NCI-H510A (cell line): ENCODE measurements around the gene SIAH3.

Experiments
- DNase-seq: peaks from one replicate; lab custom pipeline; 2025; lab: John Stamatoyannopoulos, UW

Gene SIAH3

GRCh38 chr13:45823583-45823982, 28.0 kb downstream of the SIAH3 start:
- no peak for DNase-seq

GRCh38 chr13:45821811-45822210, 29.7 kb downstream of the SIAH3 start:
- no peak for DNase-seq

- DNase-seq = no peak
These were observed 31.3 kb downstream of the SIAH3 start for GRCh38 chr13:45820106-45820838.

- no peak for DNase-seq
These were observed 33.7 kb downstream of the SIAH3 start for GRCh38 chr13:45817833-45818232.

GRCh38 chr13:45816427-45816826, 35.1 kb downstream of the SIAH3 start:
- no peak for DNase-seq

GRCh38 chr13:45812695-45813372, 38.7 kb downstream of the SIAH3 start:
- DNase-seq = no peak

GRCh38 chr13:45811891-45812694, 39.5 kb downstream of the SIAH3 start:
- DNase-seq = no peak

- no peak for DNase-seq
These were observed 41.7 kb downstream of the SIAH3 start for GRCh38 chr13:45809801-45810394.

GRCh38 chr13:45808925-45809324, 42.6 kb downstream of the SIAH3 start:
- no peak for DNase-seq

- no peak for DNase-seq
These were observed 43.9 kb downstream of the SIAH3 start for GRCh38 chr13:45807520-45808099.

- DNase-seq = no peak
These were observed 51.1 kb downstream of the SIAH3 start for GRCh38 chr13:45800485-45800884.

GRCh38 chr13:45799451-45799850, 52.1 kb downstream of the SIAH3 start:
- DNase-seq = no peak

GRCh38 chr13:45798851-45799250, 52.7 kb downstream of the SIAH3 start:
- DNase-seq = no peak

GRCh38 chr13:45796426-45797235, 54.9 kb downstream of the SIAH3 start:
- no peak for DNase-seq

- no peak for DNase-seq
These were observed 58.7 kb downstream of the SIAH3 start for GRCh38 chr13:45792827-45793303.

- DNase-seq = no peak
These were observed 63.5 kb downstream of the SIAH3 start for GRCh38 chr13:45788011-45788410.

GRCh38 chr13:45787346-45787745, 64.2 kb downstream of the SIAH3 start:
- DNase-seq = no peak

GRCh38 chr13:45786293-45786920, 65.1 kb downstream of the SIAH3 start:
- DNase-seq = no peak

GRCh38 chr13:45784755-45785675, 66.5 kb downstream of the SIAH3 start:
- no peak for DNase-seq
